Upper lobe of left lung (tissue), 6 donors: ENCODE results near the gene POLN. TPM values are rescaled to one million over a fixed set of nuclear protein-coding genes. Genes with fewer than 3 reads are reported as not detected.
"Not testable (repeated sequence)": the region's sequence is repeated elsewhere in the genome, so short reads cannot be mapped to it uniquely, and the experiment has no call there.

ENCODE experiments used
- ATAC-seq, 2 donors: fragments of 200-7000 bp; cut with Tn5 transposase; one replicate each; pipeline ENCODE4 v1.9.1; 2022; ENCODE audit warnings: mild to moderate bottlenecking in 2 of 2, moderate library complexity in 2 of 2; ENCODE audit not compliant: low FRiP score in 2 of 2
- DNase-seq, 2 donors: peaks; one replicate each; pipeline ENCODE4 v3.0.0-alpha.2; 2019 to 2020
- H3K27ac ChIP-seq, 4 donors: fragments of 200-600 bp; sonication (generic); one replicate each; pipeline ENCODE4 v1.5.1; 2016 to 2019
- H3K27me3 ChIP-seq, 4 donors: fragments of 200-600 bp; sonication (generic); one replicate each; pipeline ENCODE4 v1.5.1; 2017 to 2019
- H3K36me3 ChIP-seq, 4 donors: fragments of 200-600 bp; sonication (generic); one replicate each; pipeline ENCODE4 v1.5.1; 2016 to 2019
- H3K4me1 ChIP-seq, 4 donors: fragments of 200-600 bp; sonication (generic); one replicate each; pipeline ENCODE4 v1.5.1; 2018 to 2019
- H3K4me3 ChIP-seq, 4 donors: fragments of 200-600 bp; sonication (generic); one replicate each; pipeline ENCODE4 v1.5.1; 2017 to 2019; ENCODE audit warnings: mild to moderate bottlenecking in 2 of 4, moderate library complexity in 1 of 4
- H3K9me3 ChIP-seq, 4 donors: fragments of 200-600 bp; sonication (generic); one replicate each; pipeline ENCODE4 v1.5.1; 2018 to 2019
- EP300 ChIP-seq, 4 donors: sonication (generic); formaldehyde crosslinking; IDR thresholded peaks; one replicate each; pipeline ENCODE4 v1.5.1; 2017; ENCODE audit warnings: antibody characterized with exemption in 4 of 4, control low read depth in 2 of 4
- POLR2A ChIP-seq, 4 donors: fragments of 450-650 bp; IDR thresholded peaks; one replicate each; pipeline ENCODE4 v1.5.1; 2016 to 2017; ENCODE audit warnings: antibody characterized with exemption in 4 of 4, mild to moderate bottlenecking in 2 of 4
- POLR2AphosphoS5 ChIP-seq, 2 donors: sonication (generic); formaldehyde crosslinking; IDR thresholded peaks; one replicate each; pipeline ENCODE4 v1.5.1; 2017; ENCODE audit warnings: antibody characterized with exemption in 2 of 2
- WGBS, 2 donors: methylation state at CpG; one replicate each; pipeline ENCODE4 v1.1.5; 2017 to 2018; 5-methylcytosine and 5-hydroxymethylcytosine counted together
- total RNA-seq, 6 donors: library from RNA; depleted of rRNA in 4 of 6; stranded (reverse); fragments of >200 nt in 4 of 6; gene quantifications; one replicate each; pipeline versions ENCODE4 v1.1.0 to v1.2.1, GENCODE V29; 2016 to 2021
- TF ChIP-seq, protein P1 (sequence below), 6 experiments: fragments of 450-650 bp in 4 of 6; fragments of 200-600 bp in 2 of 6; sonication (generic) in 2 of 6; IDR thresholded peaks; one replicate each; pipeline ENCODE4 v1.5.1; 2016 to 2019; ENCODE audit warnings: antibody characterized with exemption in 6 of 6
- donor health status: DM: no; HTN: no; CAD: no; lungs with moderate emphysema.
- donor health status: DM: no; HTN: yes; CAD: no; lungs with severe emphysema.

Gene POLN
- total RNA-seq, 6 donors from 2014 or later: 0.89 to 5.5 (median 2.6) TPM

DNA sequence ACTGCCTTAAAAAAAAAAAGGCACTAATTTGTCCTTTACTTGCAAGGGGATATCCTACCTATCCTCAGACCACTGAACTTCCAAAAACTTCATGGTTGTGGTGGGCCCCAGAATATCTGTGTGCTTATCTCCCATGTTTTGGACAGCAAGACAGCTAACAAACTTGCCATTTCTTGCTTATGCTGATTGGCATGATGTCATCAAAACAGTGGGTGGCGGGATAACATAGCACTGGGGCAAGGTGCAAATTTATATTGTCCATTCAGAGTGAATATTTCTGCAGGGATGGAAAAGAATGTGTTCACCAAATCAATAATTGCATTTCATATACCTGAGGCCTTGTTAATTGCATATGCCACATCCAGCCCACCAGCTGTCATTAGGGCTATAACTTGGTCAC lies 23.5 kb downstream of the POLN start:
- H3K9me3 ChIP-seq: no peaks in the 10 kb centered on the region
- peaks cover 0 to 11% (median 4%) of the 10 kb centered on the region in 4 donors for H3K36me3 ChIP-seq
- TF ChIP-seq POLR2AphosphoS5 (IDR thresholded peaks at IDR 0.05): no peak
- TF ChIP-seq, protein P1, sequence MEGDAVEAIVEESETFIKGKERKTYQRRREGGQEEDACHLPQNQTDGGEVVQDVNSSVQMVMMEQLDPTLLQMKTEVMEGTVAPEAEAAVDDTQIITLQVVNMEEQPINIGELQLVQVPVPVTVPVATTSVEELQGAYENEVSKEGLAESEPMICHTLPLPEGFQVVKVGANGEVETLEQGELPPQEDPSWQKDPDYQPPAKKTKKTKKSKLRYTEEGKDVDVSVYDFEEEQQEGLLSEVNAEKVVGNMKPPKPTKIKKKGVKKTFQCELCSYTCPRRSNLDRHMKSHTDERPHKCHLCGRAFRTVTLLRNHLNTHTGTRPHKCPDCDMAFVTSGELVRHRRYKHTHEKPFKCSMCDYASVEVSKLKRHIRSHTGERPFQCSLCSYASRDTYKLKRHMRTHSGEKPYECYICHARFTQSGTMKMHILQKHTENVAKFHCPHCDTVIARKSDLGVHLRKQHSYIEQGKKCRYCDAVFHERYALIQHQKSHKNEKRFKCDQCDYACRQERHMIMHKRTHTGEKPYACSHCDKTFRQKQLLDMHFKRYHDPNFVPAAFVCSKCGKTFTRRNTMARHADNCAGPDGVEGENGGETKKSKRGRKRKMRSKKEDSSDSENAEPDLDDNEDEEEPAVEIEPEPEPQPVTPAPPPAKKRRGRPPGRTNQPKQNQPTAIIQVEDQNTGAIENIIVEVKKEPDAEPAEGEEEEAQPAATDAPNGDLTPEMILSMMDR (IDR thresholded peaks at IDR 0.05): no peak
- TF ChIP-seq EP300 (IDR thresholded peaks at IDR 0.05): no peak
- TF ChIP-seq POLR2A (IDR thresholded peaks at IDR 0.05): no peak
- DNase-seq (no peak), ATAC-seq (no peak)
- H3K4me3 ChIP-seq: no peak overlapping the region
- H3K27ac ChIP-seq: no peak overlapping the region
- WGBS, 2 donors: 86 to 90% methylated on average over 1 of the region's 1 CpG
- peaks cover 0 to 5% (median 0%) of the 10 kb centered on the region in 4 donors for H3K4me1 ChIP-seq
- H3K27me3 ChIP-seq: no peaks in the 10 kb centered on the region

GRCh38 chr4:2217726-2218125 lies 24.2 kb downstream of the POLN start:
- no peaks in the 10 kb centered on the region for H3K27me3 ChIP-seq
- DNase-seq: no peak
- H3K36me3 ChIP-seq: peaks cover 0 to 7% (median under 1%) of the 10 kb centered on the region in 4 donors
- no peak overlapping the region for H3K27ac ChIP-seq
- no peaks in the 10 kb centered on the region for H3K9me3 ChIP-seq
- H3K4me1 ChIP-seq: peaks cover 0 to 5% (median 0%) of the 10 kb centered on the region in 4 donors
- no peak for ATAC-seq
- no peak overlapping the region for H3K4me3 ChIP-seq
- TF ChIP-seq, protein P1 (IDR thresholded peaks at IDR 0.05): no peak
- 42 to 51% methylated on average over 3 of the region's 3 CpGs for WGBS, 2 donors

DNA sequence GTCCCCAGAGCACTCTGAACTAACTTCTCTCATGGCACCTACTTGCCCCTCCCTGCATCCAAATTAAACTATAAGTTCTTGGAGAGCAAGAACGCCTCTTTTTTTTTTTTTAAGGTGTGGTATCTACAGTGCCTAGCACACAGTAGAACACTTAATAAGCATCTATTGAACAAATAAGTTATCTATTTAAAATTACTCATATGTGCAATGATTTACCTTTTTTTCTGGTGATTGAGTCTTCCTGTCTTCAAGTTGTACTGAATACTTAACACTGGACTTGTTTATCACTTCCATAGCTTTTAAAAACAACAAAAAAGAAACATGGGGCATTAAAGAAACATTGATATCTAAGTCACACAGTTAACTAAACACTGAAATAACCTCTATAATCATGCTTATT lies 29.1 kb downstream of the POLN start:
- H3K36me3 ChIP-seq: no peaks in the 10 kb centered on the region
- ATAC-seq: no peak

DNA sequence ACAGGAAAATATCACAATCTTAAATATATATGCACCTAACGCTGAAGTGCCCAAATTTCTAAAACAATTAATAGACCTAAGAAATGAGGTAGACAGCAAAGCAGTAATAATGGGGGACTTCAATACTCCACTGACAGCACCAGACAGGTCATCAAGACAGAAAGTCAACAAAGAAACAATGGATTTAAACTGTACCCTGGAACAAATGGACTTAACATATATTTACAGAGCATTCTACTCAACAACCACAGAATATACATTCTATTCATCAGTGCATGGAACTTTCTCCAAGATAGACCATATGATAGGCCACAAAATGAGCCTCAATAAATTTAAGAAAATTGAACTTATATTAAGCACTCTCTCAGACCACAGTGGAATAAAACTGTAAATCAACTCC lies 39.1 kb downstream of the POLN start:
- not testable (repeated sequence) for DNase-seq, H3K36me3 ChIP-seq, ATAC-seq, H3K9me3 ChIP-seq, H3K27me3 ChIP-seq, H3K4me1 ChIP-seq, H3K27ac ChIP-seq, H3K4me3 ChIP-seq
- 86 to 97% methylated on average over 1 of the region's 1 CpG for WGBS, 2 donors

More for the DNA sequence above, 29.1 kb downstream of the POLN start:
- 69 to 87% methylated on average over 1 of the region's 1 CpG for WGBS, 2 donors
- H3K4me3 ChIP-seq: no peak overlapping the region
- no peaks in the 10 kb centered on the region for H3K9me3 ChIP-seq
- no peaks in the 10 kb centered on the region for H3K27me3 ChIP-seq
- DNase-seq: no peak
- no peak overlapping the region for H3K27ac ChIP-seq
- no peaks in the 10 kb centered on the region for H3K4me1 ChIP-seq
- TF ChIP-seq, protein P1 (IDR thresholded peaks at IDR 0.05): no peak
- TF ChIP-seq EP300 (IDR thresholded peaks at IDR 0.05) (no peak), POLR2A (IDR thresholded peaks at IDR 0.05) (no peak), POLR2AphosphoS5 (IDR thresholded peaks at IDR 0.05) (no peak)

- TF ChIP-seq, protein P1 (IDR thresholded peaks at IDR 0.05): no peak
- TF ChIP-seq EP300 (IDR thresholded peaks at IDR 0.05) (no peak), POLR2A (IDR thresholded peaks at IDR 0.05) (no peak), POLR2AphosphoS5 (IDR thresholded peaks at IDR 0.05) (no peak)
Observed at GRCh38 chr4:2194496-2194895, 47.4 kb downstream of the POLN start.

More at GRCh38 chr4:2194496-2194895, 47.4 kb downstream of the POLN start:
- Histone ChIP-seq H3K4me1 (no peaks in the 10 kb centered on the region), H3K27ac (no peak overlapping the region), H3K9me3 (no peaks in the 10 kb centered on the region), H3K27me3 (no peaks in the 10 kb centered on the region), H3K36me3 (peaks cover 0 to 3% (median 0%) of the 10 kb centered on the region in 4 donors), H3K4me3 (no peak overlapping the region)
- DNase-seq (no peak), ATAC-seq (no peak)
- WGBS, 2 donors: 79 to 85% methylated on average over 4 of the region's 4 CpGs
